Measurements from ENCODE around the gene FGGY. TPM values are rescaled to one million over a fixed set of nuclear protein-coding genes. Genes with fewer than 3 reads are reported as not detected.

FGGY gene
- total RNA-seq, 1 experiment from 2014 or later = 14.6 TPM

- H2AFZ ChIP-seq (ENCODE audit: low read length) = no peak overlapping the region
- Mint-ChIP-seq H3K27me3 (ENCODE audit: low read depth) (no peaks in the 10 kb centered on the region), H3K27ac (no peak overlapping the region), H3K36me3 (ENCODE audit: insufficient read depth in 1 of 3, low read depth in 3 of 3) (no peaks in the 10 kb centered on the region), H3K4me3 (no peak overlapping the region), H3K4me1 (0 out of 4 replicates have a peak, but pooled peaks cover 0 to 6% of the 10 kb centered on the region in 2 experiments), H3K9me3 (no peaks in the 10 kb centered on the region)
- H4K20me1 ChIP-seq (ENCODE audit: control insufficient read depth, insufficient read depth, insufficient read length) = no peaks in the 10 kb centered on the region
- no peak overlapping the region for H3K23ac ChIP-seq (ENCODE audit: insufficient read length, low read depth, low read length)
- no peak overlapping the region for H3K27ac ChIP-seq (ENCODE audit: insufficient read length, low read depth, low read length)
- no peaks in the 10 kb centered on the region for H3K79me2 ChIP-seq (ENCODE audit: insufficient read depth, low read length)
- no peak overlapping the region for H3K4me2 ChIP-seq (ENCODE audit: insufficient read depth, insufficient read length, low read length)
- H2BK20ac ChIP-seq (ENCODE audit: low read depth, low read length, poor library complexity, severe bottlenecking) = no peak overlapping the region
- H2BK15ac ChIP-seq (ENCODE audit: low read depth, low read length) = no peak overlapping the region
- H3K4me1 ChIP-seq (ENCODE audit: insufficient read depth, low read length) = no peaks in the 10 kb centered on the region
- no peaks in the 10 kb centered on the region for H3K23me2 ChIP-seq (ENCODE audit: insufficient read length, low read depth, low read length, poor library complexity, severe bottlenecking)
- H3K18ac ChIP-seq (ENCODE audit: insufficient read length, low read depth, low read length) = no peak overlapping the region
- no peaks in the 10 kb centered on the region for H3K79me1 ChIP-seq (ENCODE audit: insufficient read depth, low read depth, low read length, poor library complexity, severe bottlenecking)
- H4K91ac ChIP-seq (ENCODE audit: insufficient read length, low read depth, low read length) = no peak overlapping the region
- H3T11ph ChIP-seq (ENCODE audit: low read length) = no peak overlapping the region
- no peak overlapping the region for H4K5ac ChIP-seq (ENCODE audit: insufficient read length, low read depth, low read length)
- H2BK12ac ChIP-seq (ENCODE audit: insufficient read length, low read depth, low read length) = no peak overlapping the region
- WGBS (ENCODE audit: extremely low coverage, insufficient read length, low lambda C conversion rate) = no CpG with 5 or more reads among the region's 2 CpGs
- DNase-seq = no peak
- no peak overlapping the region for H2BK5ac ChIP-seq (ENCODE audit: insufficient read length, low read length)
- no peak overlapping the region for H3K9ac ChIP-seq (ENCODE audit: extremely low read depth, insufficient read length, low read length)
- no peak overlapping the region for H3K4ac ChIP-seq (ENCODE audit: low read depth, low read length)
- no peaks in the 10 kb centered on the region for H3K27me3 ChIP-seq (ENCODE audit: insufficient read depth, low read length)
- no peak overlapping the region for H4K8ac ChIP-seq (replicated peaks; ENCODE audit: insufficient read length, low read depth, low read length)
- H2BK120ac ChIP-seq (ENCODE audit: low read depth, low read length, poor library complexity, severe bottlenecking) = no peak overlapping the region
- no peak overlapping the region for H3K14ac ChIP-seq (ENCODE audit: insufficient read depth, low read length)
- H3K9me3 ChIP-seq (ENCODE audit: control insufficient read depth, low read depth, low read length) = no peaks in the 10 kb centered on the region
- no peak for TF ChIP-seq CTCF (conservative IDR thresholded peaks at IDR 0.05)
- H3K56ac ChIP-seq (ENCODE audit: insufficient read length, low read depth, low read length) = no peak overlapping the region
- no peak overlapping the region for H2AK5ac ChIP-seq (ENCODE audit: insufficient read length, low read length)
Observed at GRCh38 chr1:59478822-59479221, 181.9 kb downstream of the FGGY start.
